Measurements from ENCODE around the gene OR10H2. TPM values are rescaled to one million over a fixed set of nuclear protein-coding genes. Genes with fewer than 3 reads are reported as not detected.

Gene OR10H2
- total and polyA plus RNA-seq, 2 of the 8 experiments (the other 6 are each of a cell fraction or from before 2014, with no cell fraction given) = not detected

DNA sequence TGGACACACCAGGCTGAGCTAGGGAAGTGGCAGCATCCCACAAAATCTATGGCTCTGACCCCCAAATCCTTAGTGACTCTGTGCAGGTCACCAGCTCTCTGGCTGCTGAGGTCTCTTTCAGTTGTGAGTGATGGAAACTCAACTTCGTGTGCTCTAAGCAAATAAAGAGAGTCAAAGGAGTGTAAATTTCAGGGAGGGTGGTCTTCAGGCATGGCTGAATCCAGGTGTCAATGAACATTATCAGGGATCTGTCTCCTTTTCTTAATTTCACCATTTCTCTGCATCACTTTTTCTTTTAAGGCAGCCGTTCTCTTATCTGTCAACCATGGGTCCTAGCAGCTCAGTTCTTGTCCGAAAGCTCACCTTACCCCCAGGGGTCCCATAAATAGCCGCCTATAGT lies 48.7 kb upstream of the OR10H2 start:
- Histone ChIP-seq H3K18ac (ENCODE audit: extremely low read depth, low read length) (no peak overlapping the region), H2BK5ac (ENCODE audit: low read depth, low read length) (no peak overlapping the region), H2BK15ac (ENCODE audit: low read length) (no peak overlapping the region), H3K14ac (ENCODE audit: insufficient read length) (no peak overlapping the region), H3K4me3 (ENCODE audit: extremely low read depth in 1 of 4, insufficient read depth in 2 of 4, low read depth in 3 of 4, low read length in 4 of 4) (no peak overlapping the region), H2AFZ (ENCODE audit: low read length) (no peak overlapping the region), H2BK120ac (replicated peaks; ENCODE audit: low read depth, low read length) (no peak overlapping the region), H4K20me1 (replicated peaks in 1 of 2; ENCODE audit: control insufficient read depth in 1 of 2, insufficient read depth in 2 of 2, low read length in 2 of 2) (no peaks in the 10 kb centered on the region), H3K79me2 (ENCODE audit: control insufficient read depth in 1 of 2, insufficient read depth in 2 of 2, low read length in 2 of 2) (no peaks in the 10 kb centered on the region), H3K36me3 (ENCODE audit: control insufficient read depth in 2 of 4, insufficient read depth in 4 of 4, low read length in 3 of 4) (no peaks in the 10 kb centered on the region), H3K9ac (replicated peaks in 1 of 4; ENCODE audit: extremely low read depth in 1 of 4, low read depth in 3 of 4, low read length in 3 of 4) (no peak overlapping the region), H3K4me1 (replicated peaks in 1 of 4; ENCODE audit: control insufficient read depth in 3 of 4, insufficient read depth in 4 of 4, low read length in 3 of 4) (no peaks in the 10 kb centered on the region), H3K27ac (ENCODE audit: low read depth, low read length) (no peak overlapping the region), H3K4ac (replicated peaks; ENCODE audit: insufficient read length, low read depth, low read length) (no peak overlapping the region), H3K27me3 (replicated peaks in 1 of 4; ENCODE audit: control insufficient read depth in 3 of 4, extremely low read depth in 1 of 4, insufficient read depth in 3 of 4, low read length in 3 of 4) (no peaks in the 10 kb centered on the region), H2BK20ac (ENCODE audit: low read length) (no peak overlapping the region), H3K4me2 (ENCODE audit: insufficient read depth in 1 of 2, low read depth in 2 of 2, low read length in 2 of 2) (no peak overlapping the region), H3K23ac (ENCODE audit: insufficient read length) (no peak overlapping the region), H3K9me3 (ENCODE audit: insufficient read depth in 2 of 2, low read depth in 1 of 2, low read length in 1 of 2) (peaks cover 66 to 84% of the 10 kb centered on the region in 2 experiments), H3K23me2 (ENCODE audit: low read depth, low read length) (no peaks in the 10 kb centered on the region; the same call in 1 of the 2 replicates), H4K91ac (replicated peaks; ENCODE audit: insufficient read length, low read length) (no peak overlapping the region), H3K56ac (replicated peaks; ENCODE audit: insufficient read length, low read depth, low read length) (no peak overlapping the region), H2AK5ac (ENCODE audit: low read depth, low read length) (no peak overlapping the region), H4K8ac (ENCODE audit: extremely low read depth, insufficient read depth, low read length) (no peak overlapping the region), H3K79me1 (ENCODE audit: low read depth, low read length) (no peaks in the 10 kb centered on the region), H2BK12ac (ENCODE audit: low read depth, low read length) (no peak overlapping the region), H4K5ac (ENCODE audit: insufficient read length, low read depth, low read length) (no peak overlapping the region)
- WGBS, 2 experiments (ENCODE audit: extremely low coverage in 1 of 2, insufficient coverage in 1 of 2, insufficient read length in 1 of 2, insufficient replicate concordance in 2 of 2, low coverage in 1 of 2, low lambda C conversion rate in 2 of 2, missing lambda C conversion rate in 1 of 2) = 17% methylated on average over 4 of the region's 4 CpGs; no CpG with 5 or more reads in 1 of the 2 experiments
- CTCF ChIA-PET (ENCODE audit: partially characterized antibody) = no interaction called here
- no peak for DNase-seq (ENCODE audit: low read depth in 1 of 2, low spot score in 2 of 2)
- TF ChIP-seq EZH2 (IDR thresholded peaks at IDR 0.05; ENCODE audit: low read depth, low read length, severe bottlenecking) (no peak), KDM5A (IDR thresholded peaks at IDR 0.05; ENCODE audit: low read length) (no peak), BRCA1 (IDR thresholded peaks at IDR 0.05; ENCODE audit: low read depth, low read length) (no peak), SP2 (IDR thresholded peaks at IDR 0.05; ENCODE audit: low read length) (no peak), POU5F1 (IDR thresholded peaks at IDR 0.05; ENCODE audit: low read depth, low read length) (no peak), PHF8 (conservative IDR thresholded peaks at IDR 0.05; ENCODE audit: low read depth, low read length) (no peak), KDM1A (IDR thresholded peaks at IDR 0.05; ENCODE audit: borderline replicate concordance, low read length) (no peak), MAFK (IDR thresholded peaks at IDR 0.05; ENCODE audit: low read depth, low read length) (no peak), SP4 (IDR thresholded peaks at IDR 0.05; ENCODE audit: low read length) (no peak), TAF1 (IDR thresholded peaks at IDR 0.05; ENCODE audit: low read depth, low read length) (no peak)
- TF ChIP-seq, protein P1, sequence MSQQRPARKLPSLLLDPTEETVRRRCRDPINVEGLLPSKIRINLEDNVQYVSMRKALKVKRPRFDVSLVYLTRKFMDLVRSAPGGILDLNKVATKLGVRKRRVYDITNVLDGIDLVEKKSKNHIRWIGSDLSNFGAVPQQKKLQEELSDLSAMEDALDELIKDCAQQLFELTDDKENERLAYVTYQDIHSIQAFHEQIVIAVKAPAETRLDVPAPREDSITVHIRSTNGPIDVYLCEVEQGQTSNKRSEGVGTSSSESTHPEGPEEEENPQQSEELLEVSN (IDR thresholded peaks at IDR 0.05) = no peak
- POLR2A ChIA-PET (ENCODE audit: partially characterized antibody) = no interaction called here
- FAIRE-seq = no peak

Measured in H1 (cell line).